Measurements from ENCODE around the gene RNPEPL1.

- no peak for TF ChIP-seq GATA3 (IDR thresholded peaks at IDR 0.05; ENCODE audit: low read depth, low read length)
- no peak for TF ChIP-seq GATA2 (IDR thresholded peaks at IDR 0.05; ENCODE audit: low read depth, low read length)
Measured at GRCh38 chr2:240585681-240586197, 17.5 kb downstream of the RNPEPL1 start.

Data from SH-SY5Y (cell line).